ENCODE data around the gene LAS1L.

DNA sequence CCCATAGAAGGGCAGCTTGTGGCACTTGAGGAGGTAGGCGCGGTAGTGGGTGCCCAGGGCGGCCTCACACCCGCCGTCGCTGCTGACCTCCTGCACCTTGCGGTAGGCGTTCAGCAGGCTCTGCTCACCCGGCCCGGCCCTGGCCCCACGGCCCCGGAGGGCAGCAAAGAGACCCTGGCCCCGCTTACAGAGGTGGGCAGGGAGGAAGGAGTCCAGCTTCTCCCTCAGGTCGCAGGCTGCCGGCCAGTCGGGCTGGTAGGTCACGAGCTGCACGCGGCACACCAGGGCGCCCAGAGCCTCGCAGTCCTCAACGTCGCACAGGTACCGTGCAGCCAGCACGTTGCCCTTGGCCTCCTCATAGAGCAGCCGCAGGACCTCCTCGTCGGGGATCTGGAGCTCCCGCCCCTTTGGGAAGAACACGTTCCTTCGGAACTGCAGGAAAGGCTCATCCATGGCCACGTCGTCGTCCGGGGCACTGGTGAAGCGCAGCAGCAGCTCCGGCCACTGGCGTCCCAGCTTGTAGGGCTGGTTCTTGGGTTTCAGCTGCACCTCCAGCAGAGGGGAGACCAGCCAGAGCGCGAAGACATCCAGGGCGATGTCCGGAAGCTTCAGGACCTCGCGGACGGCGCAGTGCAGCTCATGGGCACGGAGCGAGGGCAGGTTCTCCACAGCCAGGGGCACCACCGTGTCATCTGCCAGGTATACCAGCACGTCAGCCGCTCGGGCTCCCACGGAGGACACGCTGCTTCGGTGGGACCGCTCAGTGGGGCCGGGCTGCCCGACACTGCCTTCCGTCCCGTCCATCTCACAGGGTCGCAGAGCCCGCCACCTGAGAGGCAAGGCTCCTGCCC lies 17.1 kb upstream of the LAS1L start:
- TF ChIP-seq, protein P1, sequence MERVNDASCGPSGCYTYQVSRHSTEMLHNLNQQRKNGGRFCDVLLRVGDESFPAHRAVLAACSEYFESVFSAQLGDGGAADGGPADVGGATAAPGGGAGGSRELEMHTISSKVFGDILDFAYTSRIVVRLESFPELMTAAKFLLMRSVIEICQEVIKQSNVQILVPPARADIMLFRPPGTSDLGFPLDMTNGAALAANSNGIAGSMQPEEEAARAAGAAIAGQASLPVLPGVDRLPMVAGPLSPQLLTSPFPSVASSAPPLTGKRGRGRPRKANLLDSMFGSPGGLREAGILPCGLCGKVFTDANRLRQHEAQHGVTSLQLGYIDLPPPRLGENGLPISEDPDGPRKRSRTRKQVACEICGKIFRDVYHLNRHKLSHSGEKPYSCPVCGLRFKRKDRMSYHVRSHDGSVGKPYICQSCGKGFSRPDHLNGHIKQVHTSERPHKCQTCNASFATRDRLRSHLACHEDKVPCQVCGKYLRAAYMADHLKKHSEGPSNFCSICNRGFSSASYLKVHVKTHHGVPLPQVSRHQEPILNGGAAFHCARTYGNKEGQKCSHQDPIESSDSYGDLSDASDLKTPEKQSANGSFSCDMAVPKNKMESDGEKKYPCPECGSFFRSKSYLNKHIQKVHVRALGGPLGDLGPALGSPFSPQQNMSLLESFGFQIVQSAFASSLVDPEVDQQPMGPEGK (CRISPR knock-in tag; IDR thresholded peaks at IDR 0.05; ENCODE audit: borderline replicate concordance): no peak
- TF ChIP-seq ISL1 (CRISPR knock-in tag; IDR thresholded peaks at IDR 0.05) (no peak), GLIS3 (CRISPR knock-in tag; IDR thresholded peaks at IDR 0.05) (no peak), ARNTL (CRISPR knock-in tag; IDR thresholded peaks at IDR 0.05; ENCODE audit: borderline replicate concordance, low read depth) (no peak), SNAI2 (CRISPR knock-in tag; IDR thresholded peaks at IDR 0.05) (no peak), RARB (CRISPR knock-in tag; IDR thresholded peaks at IDR 0.05) (no peak), TOX (CRISPR knock-in tag; IDR thresholded peaks at IDR 0.05; ENCODE audit: borderline replicate concordance) (no peak)
- TF ChIP-seq, protein P2, sequence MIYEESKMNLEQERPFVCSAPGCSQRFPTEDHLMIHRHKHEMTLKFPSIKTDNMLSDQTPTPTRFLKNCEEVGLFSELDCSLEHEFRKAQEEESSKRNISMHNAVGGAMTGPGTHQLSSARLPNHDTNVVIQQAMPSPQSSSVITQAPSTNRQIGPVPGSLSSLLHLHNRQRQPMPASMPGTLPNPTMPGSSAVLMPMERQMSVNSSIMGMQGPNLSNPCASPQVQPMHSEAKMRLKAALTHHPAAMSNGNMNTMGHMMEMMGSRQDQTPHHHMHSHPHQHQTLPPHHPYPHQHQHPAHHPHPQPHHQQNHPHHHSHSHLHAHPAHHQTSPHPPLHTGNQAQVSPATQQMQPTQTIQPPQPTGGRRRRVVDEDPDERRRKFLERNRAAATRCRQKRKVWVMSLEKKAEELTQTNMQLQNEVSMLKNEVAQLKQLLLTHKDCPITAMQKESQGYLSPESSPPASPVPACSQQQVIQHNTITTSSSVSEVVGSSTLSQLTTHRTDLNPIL (CRISPR knock-in tag; IDR thresholded peaks at IDR 0.05; ENCODE audit: low read depth): no peak
